Measurements from ENCODE around the gene ETS1.

The ETS1 gene

DNA sequence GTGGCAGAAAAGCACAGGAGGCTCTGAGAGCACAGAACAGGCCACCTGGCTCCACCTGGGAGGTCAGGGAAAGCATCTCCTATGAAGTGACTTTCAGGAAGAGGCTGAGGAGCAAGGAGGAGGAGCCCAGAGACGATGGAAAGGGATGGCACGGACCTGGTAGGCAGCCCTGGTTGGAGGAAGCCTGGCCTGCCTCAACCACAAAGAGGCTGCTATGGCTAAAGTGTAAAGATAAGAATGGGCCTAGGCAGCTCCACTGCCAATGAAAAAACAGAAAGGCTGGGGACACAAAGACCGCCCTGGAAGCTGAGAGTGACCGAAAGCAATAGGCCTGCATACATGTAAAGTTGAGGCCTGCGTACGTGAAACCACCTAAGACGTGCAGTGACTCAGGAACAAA is 31.2 kb upstream of the ETS1 start:
- Histone ChIP-seq H3K36me3 (ENCODE audit: control insufficient read depth in 1 of 2, insufficient read depth in 2 of 2, low read length in 2 of 2) (no peaks in the 10 kb centered on the region), H3K4me3 (ENCODE audit: low read depth in 1 of 2, low read length in 2 of 2) (no peak overlapping the region)

DNA sequence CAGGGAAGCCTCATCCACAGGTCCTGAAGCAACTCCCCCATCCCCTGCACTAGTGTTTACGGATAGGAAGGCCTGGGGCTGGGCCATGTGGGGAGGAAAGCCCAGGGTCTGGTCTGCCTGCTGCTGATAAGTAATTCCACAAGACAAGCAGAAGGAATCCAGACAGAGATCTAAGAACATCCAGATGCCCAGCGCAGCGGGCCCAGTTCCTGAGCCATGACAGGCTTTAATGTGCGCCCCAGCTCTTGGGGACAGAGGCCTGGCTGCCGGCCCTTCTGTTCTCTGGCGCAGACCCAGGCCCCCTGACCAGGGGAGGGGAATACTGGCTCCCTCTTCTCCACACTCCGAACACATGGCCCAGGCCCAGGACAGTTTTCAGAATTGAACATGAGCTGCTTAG is 28.8 kb upstream of the ETS1 start:
- H3K4me3 ChIP-seq (ENCODE audit: low read depth in 1 of 2, low read length in 2 of 2) = no peak overlapping the region
- H3K27ac ChIP-seq (ENCODE audit: low read depth, low read length) = no peak overlapping the region
- H3K27me3 ChIP-seq (ENCODE audit: control insufficient read depth in 1 of 2, insufficient read depth in 2 of 2, low read length in 2 of 2) = no peaks in the 10 kb centered on the region
- no peaks in the 10 kb centered on the region for H3K36me3 ChIP-seq (ENCODE audit: control insufficient read depth in 1 of 2, insufficient read depth in 2 of 2, low read length in 2 of 2)
- no peaks in the 10 kb centered on the region for H3K9me3 ChIP-seq (ENCODE audit: control insufficient read depth in 1 of 2, low read length in 2 of 2)
- H3K9ac ChIP-seq (ENCODE audit: low read depth in 1 of 2, low read length in 2 of 2) = no peak overlapping the region
- peaks cover 5 to 8% of the 10 kb centered on the region in 2 donors for H3K4me1 ChIP-seq (ENCODE audit: control insufficient read depth in 1 of 2, insufficient read depth in 2 of 2, low read length in 2 of 2)

More for the DNA sequence above, 31.2 kb upstream of the ETS1 start:
- Histone ChIP-seq H3K9ac (ENCODE audit: low read depth in 1 of 2, low read length in 2 of 2) (no peak overlapping the region), H3K27ac (ENCODE audit: low read depth, low read length) (no peak overlapping the region), H3K9me3 (ENCODE audit: control insufficient read depth in 1 of 2, low read length in 2 of 2) (no peaks in the 10 kb centered on the region), H3K27me3 (ENCODE audit: control insufficient read depth in 1 of 2, insufficient read depth in 2 of 2, low read length in 2 of 2) (no peaks in the 10 kb centered on the region), H3K4me1 (ENCODE audit: control insufficient read depth in 1 of 2, insufficient read depth in 2 of 2, low read length in 2 of 2) (no peaks in the 10 kb centered on the region)

DNA sequence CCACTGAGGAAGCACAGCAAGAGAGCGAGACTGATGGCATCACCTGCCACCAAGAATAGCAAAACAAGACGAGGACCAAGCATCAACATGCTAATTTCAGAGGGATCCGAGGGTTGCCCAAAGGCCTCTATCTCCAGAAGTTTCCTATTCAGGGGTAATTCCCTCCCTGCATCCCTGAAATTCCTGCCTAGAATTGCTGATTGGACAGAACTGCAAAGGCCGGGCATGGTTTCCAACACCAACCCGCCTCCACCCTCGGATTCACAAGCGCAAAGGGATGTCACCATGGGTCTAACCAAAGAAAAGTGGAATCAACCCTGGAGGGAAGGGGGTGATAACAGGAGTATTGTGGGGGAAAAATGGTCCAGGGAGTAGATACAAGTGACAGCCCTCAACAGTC is 28.3 kb upstream of the ETS1 start:
- Histone ChIP-seq H3K9me3 (ENCODE audit: control insufficient read depth in 1 of 2, low read length in 2 of 2) (no peaks in the 10 kb centered on the region), H3K4me1 (ENCODE audit: control insufficient read depth in 1 of 2, insufficient read depth in 2 of 2, low read length in 2 of 2) (peaks cover 8 to 10% of the 10 kb centered on the region in 2 donors), H3K9ac (ENCODE audit: low read depth in 1 of 2, low read length in 2 of 2) (no peak overlapping the region), H3K27me3 (ENCODE audit: control insufficient read depth in 1 of 2, insufficient read depth in 2 of 2, low read length in 2 of 2) (no peaks in the 10 kb centered on the region), H3K4me3 (ENCODE audit: low read depth in 1 of 2, low read length in 2 of 2) (no peak overlapping the region), H3K27ac (ENCODE audit: low read depth, low read length) (no peak overlapping the region), H3K36me3 (ENCODE audit: control insufficient read depth in 1 of 2, insufficient read depth in 2 of 2, low read length in 2 of 2) (no peaks in the 10 kb centered on the region)

DNA sequence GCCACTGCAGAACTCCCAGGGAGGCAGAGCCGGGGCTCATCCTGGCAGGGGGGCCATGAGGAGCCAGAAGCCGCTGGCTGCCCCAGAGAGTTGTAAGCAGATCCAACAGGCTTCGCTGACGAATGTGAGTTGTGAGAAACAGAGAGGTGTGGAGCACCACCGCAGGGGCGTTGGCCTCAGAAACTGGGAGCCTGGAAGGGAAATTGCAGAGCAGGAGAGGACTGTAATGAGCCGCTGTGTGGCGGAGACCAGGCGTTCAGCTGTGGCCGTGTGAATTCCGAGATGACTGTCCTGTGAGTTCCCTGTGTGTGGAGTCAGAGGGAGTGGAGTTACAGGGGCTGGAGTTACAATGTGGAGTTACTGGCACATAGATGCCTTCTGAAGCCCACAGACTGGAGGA is 27.7 kb upstream of the ETS1 start:
- Histone ChIP-seq H3K36me3 (ENCODE audit: control insufficient read depth in 1 of 2, insufficient read depth in 2 of 2, low read length in 2 of 2) (no peaks in the 10 kb centered on the region), H3K27me3 (ENCODE audit: control insufficient read depth in 1 of 2, insufficient read depth in 2 of 2, low read length in 2 of 2) (no peaks in the 10 kb centered on the region), H3K9me3 (ENCODE audit: control insufficient read depth in 1 of 2, low read length in 2 of 2) (no peaks in the 10 kb centered on the region), H3K27ac (ENCODE audit: low read depth, low read length) (no peak overlapping the region), H3K4me3 (ENCODE audit: low read depth in 1 of 2, low read length in 2 of 2) (no peak overlapping the region), H3K9ac (ENCODE audit: low read depth in 1 of 2, low read length in 2 of 2) (no peak overlapping the region), H3K4me1 (ENCODE audit: control insufficient read depth in 1 of 2, insufficient read depth in 2 of 2, low read length in 2 of 2) (peaks cover 8 to 10% of the 10 kb centered on the region in 2 donors)

DNA sequence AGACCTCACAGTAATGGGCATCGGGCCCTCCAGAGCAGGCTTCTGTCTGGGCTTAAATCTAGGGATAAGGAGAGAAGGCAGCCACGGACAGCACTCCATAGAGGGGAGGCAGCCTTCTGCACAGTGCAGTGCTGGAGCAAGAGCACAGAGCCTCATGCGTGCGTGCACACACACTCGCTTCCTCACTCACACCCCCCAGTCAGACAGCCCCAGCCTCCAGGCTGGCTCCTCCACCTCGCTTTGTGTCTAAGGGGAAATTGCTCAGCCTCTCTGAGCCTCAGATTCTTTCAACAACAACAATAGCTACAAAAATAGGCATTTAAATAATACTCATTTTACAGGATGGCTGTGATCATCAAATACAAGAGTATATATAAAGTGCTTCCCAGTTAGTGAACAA is 26.7 kb upstream of the ETS1 start:
- Histone ChIP-seq H3K36me3 (ENCODE audit: control insufficient read depth in 1 of 2, insufficient read depth in 2 of 2, low read length in 2 of 2) (no peaks in the 10 kb centered on the region), H3K4me1 (ENCODE audit: control insufficient read depth in 1 of 2, insufficient read depth in 2 of 2, low read length in 2 of 2) (peaks cover 8 to 14% of the 10 kb centered on the region in 2 donors), H3K9me3 (ENCODE audit: control insufficient read depth in 1 of 2, low read length in 2 of 2) (no peaks in the 10 kb centered on the region), H3K4me3 (ENCODE audit: low read depth in 1 of 2, low read length in 2 of 2) (no peak overlapping the region), H3K9ac (ENCODE audit: low read depth in 1 of 2, low read length in 2 of 2) (no peak overlapping the region), H3K27ac (ENCODE audit: low read depth, low read length) (no peak overlapping the region), H3K27me3 (ENCODE audit: control insufficient read depth in 1 of 2, insufficient read depth in 2 of 2, low read length in 2 of 2) (no peaks in the 10 kb centered on the region)

DNA sequence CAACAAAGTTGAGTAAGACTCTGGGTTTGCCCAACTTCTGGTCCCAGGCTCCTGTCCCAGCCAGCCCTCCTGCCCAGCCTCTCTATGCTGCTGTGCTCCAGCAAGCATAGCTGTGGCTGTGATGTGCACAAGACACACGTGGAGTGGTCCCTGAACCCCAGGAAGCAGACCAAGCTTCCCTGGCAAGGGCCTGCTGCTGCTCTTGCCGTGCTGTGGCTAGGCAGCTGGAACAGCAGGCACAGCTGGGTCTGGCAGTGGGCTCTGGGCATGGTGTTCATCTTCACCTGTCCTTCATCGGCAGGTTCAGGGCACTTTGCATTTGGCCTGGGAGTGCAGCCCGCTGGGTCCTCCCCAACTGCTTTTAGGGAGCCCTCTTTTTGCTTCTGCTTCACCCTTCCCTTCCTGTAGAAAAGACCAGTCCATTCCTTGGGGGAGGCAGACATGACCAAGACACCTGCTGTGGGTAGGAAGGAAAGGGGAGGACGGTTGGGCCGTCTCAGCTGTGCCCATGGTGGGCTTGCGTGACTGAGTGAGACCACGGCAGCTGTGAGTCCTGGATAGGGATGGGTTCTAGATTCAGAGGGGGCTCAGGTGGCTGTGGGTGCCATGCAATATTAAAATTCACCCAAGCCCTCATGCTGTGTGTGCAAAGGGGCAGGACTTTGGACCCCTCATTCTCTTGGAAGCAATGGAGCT is 26.1 kb upstream of the ETS1 start:
- H3K27ac ChIP-seq (ENCODE audit: low read depth, low read length) = no peak overlapping the region

DNA sequence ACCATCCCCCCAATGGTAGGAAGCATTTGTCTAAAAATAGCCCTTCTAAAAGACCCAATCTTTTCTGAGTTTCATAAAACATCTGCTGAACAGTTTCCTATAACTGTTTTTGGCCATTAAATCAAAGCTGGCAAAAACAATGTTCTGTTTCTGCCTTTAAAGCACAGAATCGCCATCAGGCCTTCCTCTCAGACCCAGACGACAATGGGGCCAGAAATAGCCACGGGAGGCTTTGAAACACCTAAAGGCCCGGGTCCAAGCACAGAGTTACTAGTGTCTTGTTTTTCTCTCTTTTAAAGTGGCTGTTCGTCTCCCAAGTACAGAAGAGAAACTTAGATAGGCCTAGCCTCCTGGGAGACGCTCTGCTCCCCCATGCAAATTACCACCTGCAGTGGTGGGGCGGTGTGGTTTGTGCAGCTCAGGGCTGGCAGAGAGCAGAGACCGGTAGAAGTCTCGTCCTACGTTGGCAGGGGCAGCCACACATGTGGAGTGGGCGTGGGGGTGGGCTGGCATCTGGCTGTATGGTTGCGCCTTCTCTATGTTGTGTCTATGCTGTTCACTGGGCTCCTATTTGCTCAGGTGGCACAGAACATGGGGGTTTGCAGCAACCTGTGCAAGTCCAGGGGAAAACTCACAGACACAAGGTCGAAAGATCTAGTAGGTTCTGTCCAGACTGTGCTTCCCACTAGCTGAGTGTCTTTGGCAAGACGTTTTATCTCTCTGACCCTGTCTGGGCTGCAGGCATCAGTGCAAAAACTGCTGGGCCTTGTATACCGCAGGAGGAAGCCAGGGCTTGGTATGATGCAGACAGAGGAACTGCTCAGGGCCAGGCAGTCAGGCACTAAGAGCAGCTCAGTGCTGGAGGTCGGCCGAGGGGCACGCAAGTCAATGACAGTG is 23.6 kb upstream of the ETS1 start:
- Histone ChIP-seq H3K27me3 (ENCODE audit: control insufficient read depth in 1 of 2, insufficient read depth in 2 of 2, low read length in 2 of 2) (no peaks in the 10 kb centered on the region), H3K4me1 (ENCODE audit: control insufficient read depth in 1 of 2, insufficient read depth in 2 of 2, low read length in 2 of 2) (peaks cover 8 to 14% of the 10 kb centered on the region in 2 donors), H3K27ac (ENCODE audit: low read depth, low read length) (no peak overlapping the region), H3K9me3 (ENCODE audit: control insufficient read depth in 1 of 2, low read length in 2 of 2) (no peaks in the 10 kb centered on the region), H3K9ac (ENCODE audit: low read depth in 1 of 2, low read length in 2 of 2) (no peak overlapping the region), H3K4me3 (ENCODE audit: low read depth in 1 of 2, low read length in 2 of 2) (no peak overlapping the region), H3K36me3 (ENCODE audit: control insufficient read depth in 1 of 2, insufficient read depth in 2 of 2, low read length in 2 of 2) (no peaks in the 10 kb centered on the region)

More for the DNA sequence above, 26.1 kb upstream of the ETS1 start:
- no peak overlapping the region for H3K9ac ChIP-seq (ENCODE audit: low read depth in 1 of 2, low read length in 2 of 2)
- no peaks in the 10 kb centered on the region for H3K27me3 ChIP-seq (ENCODE audit: control insufficient read depth in 1 of 2, insufficient read depth in 2 of 2, low read length in 2 of 2)
- H3K9me3 ChIP-seq (ENCODE audit: control insufficient read depth in 1 of 2, low read length in 2 of 2) = no peaks in the 10 kb centered on the region
- no peaks in the 10 kb centered on the region for H3K36me3 ChIP-seq (ENCODE audit: control insufficient read depth in 1 of 2, insufficient read depth in 2 of 2, low read length in 2 of 2)
- no peak overlapping the region for H3K4me3 ChIP-seq (ENCODE audit: low read depth in 1 of 2, low read length in 2 of 2)
- peaks cover 8 to 14% of the 10 kb centered on the region in 2 donors for H3K4me1 ChIP-seq (ENCODE audit: control insufficient read depth in 1 of 2, insufficient read depth in 2 of 2, low read length in 2 of 2)

DNA sequence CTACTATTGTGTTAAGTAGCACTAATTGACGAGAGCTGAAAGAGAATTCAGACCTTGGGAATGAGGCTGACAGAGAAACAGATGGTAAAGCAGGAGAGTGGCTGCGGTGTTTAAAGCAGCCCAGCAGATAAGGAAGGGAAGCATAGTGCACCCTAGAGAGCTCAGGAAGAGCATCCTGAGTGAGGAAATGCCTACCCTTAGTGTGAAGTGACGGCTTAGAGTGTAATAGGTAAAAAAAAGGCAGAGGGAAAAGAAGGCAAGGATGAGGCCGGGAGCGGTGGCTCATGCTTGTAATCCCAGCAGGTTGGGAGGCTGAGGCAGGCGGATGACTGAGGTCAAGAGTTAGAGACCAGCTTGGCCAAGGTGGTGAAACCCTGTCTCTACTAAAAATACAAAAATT is 22.4 kb upstream of the ETS1 start:
- H3K4me1 ChIP-seq (ENCODE audit: control insufficient read depth in 1 of 2, insufficient read depth in 2 of 2, low read length in 2 of 2) = peaks cover 8 to 14% of the 10 kb centered on the region in 2 donors
- no peak overlapping the region for H3K4me3 ChIP-seq (ENCODE audit: low read depth in 1 of 2, low read length in 2 of 2)
- H3K27me3 ChIP-seq (ENCODE audit: control insufficient read depth in 1 of 2, insufficient read depth in 2 of 2, low read length in 2 of 2) = no peaks in the 10 kb centered on the region
- H3K9me3 ChIP-seq (ENCODE audit: control insufficient read depth in 1 of 2, low read length in 2 of 2) = no peaks in the 10 kb centered on the region
- H3K27ac ChIP-seq (ENCODE audit: low read depth, low read length) = no peak overlapping the region
- no peak overlapping the region for H3K9ac ChIP-seq (ENCODE audit: low read depth in 1 of 2, low read length in 2 of 2)
- no peaks in the 10 kb centered on the region for H3K36me3 ChIP-seq (ENCODE audit: control insufficient read depth in 1 of 2, insufficient read depth in 2 of 2, low read length in 2 of 2)

DNA sequence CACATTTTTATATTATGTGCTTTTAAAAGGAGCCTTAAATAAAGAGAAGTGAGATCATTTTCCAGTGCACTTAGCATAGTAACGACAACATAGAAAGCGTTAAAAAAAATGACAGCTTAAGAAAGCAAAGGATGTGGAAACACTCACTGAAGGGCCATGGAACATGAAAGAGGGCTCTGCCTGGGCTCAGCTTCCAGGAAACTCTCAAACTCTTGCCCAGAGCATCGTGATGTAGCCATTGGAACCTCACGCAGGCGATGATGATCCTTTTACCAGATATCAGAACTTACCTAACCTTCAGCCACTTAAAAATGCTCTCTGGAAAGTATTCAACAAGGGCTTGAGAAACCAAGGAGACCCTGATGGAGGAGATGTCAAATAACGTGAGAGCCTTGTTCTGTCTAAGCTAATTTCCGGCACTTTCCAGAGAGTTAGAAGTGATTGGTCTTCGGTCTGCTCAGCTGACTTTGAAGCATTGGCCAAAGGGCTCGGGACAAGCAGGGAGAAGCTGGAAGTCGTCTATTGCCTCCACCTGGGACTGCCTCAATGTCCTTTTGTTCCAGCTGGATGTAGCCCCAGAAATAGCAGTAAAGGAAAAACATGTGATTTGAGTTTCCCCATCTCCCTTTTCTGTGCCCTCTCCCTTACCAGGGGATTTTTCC is 21.5 kb upstream of the ETS1 start:
- H3K4me3 ChIP-seq (ENCODE audit: low read depth in 1 of 2, low read length in 2 of 2) = no peak overlapping the region
- peaks cover 8 to 14% of the 10 kb centered on the region in 2 donors for H3K4me1 ChIP-seq (ENCODE audit: control insufficient read depth in 1 of 2, insufficient read depth in 2 of 2, low read length in 2 of 2)
- no peaks in the 10 kb centered on the region for H3K36me3 ChIP-seq (ENCODE audit: control insufficient read depth in 1 of 2, insufficient read depth in 2 of 2, low read length in 2 of 2)
- H3K9me3 ChIP-seq (ENCODE audit: control insufficient read depth in 1 of 2, low read length in 2 of 2) = no peaks in the 10 kb centered on the region
- H3K27ac ChIP-seq (ENCODE audit: low read depth, low read length) = no peak overlapping the region
- no peaks in the 10 kb centered on the region for H3K27me3 ChIP-seq (ENCODE audit: control insufficient read depth in 1 of 2, insufficient read depth in 2 of 2, low read length in 2 of 2)
- H3K9ac ChIP-seq (ENCODE audit: low read depth in 1 of 2, low read length in 2 of 2) = no peak overlapping the region

DNA sequence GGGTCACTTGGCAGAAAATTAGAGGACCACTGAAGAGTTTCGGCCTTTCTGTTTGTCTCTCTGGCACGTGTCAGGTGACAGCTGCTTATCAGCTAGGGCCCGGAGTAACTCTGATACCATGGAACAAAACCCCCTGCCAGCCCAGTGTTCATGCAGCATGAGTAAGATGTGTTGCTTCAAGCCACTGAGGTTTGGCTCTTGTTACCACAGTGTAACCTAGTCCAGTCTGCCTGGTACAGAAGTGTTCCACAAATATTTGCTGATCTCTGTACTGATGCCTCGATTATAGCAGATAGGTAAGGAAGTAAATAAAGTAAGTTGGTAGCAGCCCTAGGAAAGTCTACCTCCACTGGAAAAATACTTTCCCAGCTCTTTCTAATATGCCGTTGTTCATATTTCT is 20.5 kb upstream of the ETS1 start:
- peaks cover 8 to 14% of the 10 kb centered on the region in 2 donors for H3K4me1 ChIP-seq (ENCODE audit: control insufficient read depth in 1 of 2, insufficient read depth in 2 of 2, low read length in 2 of 2)
- H3K9ac ChIP-seq (ENCODE audit: low read depth in 1 of 2, low read length in 2 of 2) = no peak overlapping the region
- H3K4me3 ChIP-seq (ENCODE audit: low read depth in 1 of 2, low read length in 2 of 2) = no peak overlapping the region
- H3K9me3 ChIP-seq (ENCODE audit: control insufficient read depth in 1 of 2, low read length in 2 of 2) = no peaks in the 10 kb centered on the region
- no peak overlapping the region for H3K27ac ChIP-seq (ENCODE audit: low read depth, low read length)
- no peaks in the 10 kb centered on the region for H3K27me3 ChIP-seq (ENCODE audit: control insufficient read depth in 1 of 2, insufficient read depth in 2 of 2, low read length in 2 of 2)
- H3K36me3 ChIP-seq (ENCODE audit: control insufficient read depth in 1 of 2, insufficient read depth in 2 of 2, low read length in 2 of 2) = no peaks in the 10 kb centered on the region
